HepG2 (cell line): ENCODE measurements around the gene IQCK. TPM values are rescaled to one million over a fixed set of nuclear protein-coding genes. Genes with fewer than 3 reads are reported as not detected.

Experiments
- GABPA ChIP-seq, 2 experiments: IDR thresholded peaks; 2 replicates each; pipeline ENCODE4 v1.6.1; 2011 to 2016; ENCODE audit warnings: low read depth in 2 of 2, low read length in 1 of 2, missing biosample characterization in 1 of 2, missing genetic modification characterization in 1 of 2
- HES4 ChIP-seq: sonication (generic); formaldehyde crosslinking; IDR thresholded peaks from 2 replicates; pipeline ENCODE4 v1.9.0; 2021; ENCODE audit warnings: mild to moderate bottlenecking, missing genetic modification reagents, borderline replicate concordance
- HNF1B ChIP-seq: sonication (generic); formaldehyde crosslinking; IDR thresholded peaks from 2 replicates; pipeline ENCODE4 v1.5.1; 2020; ENCODE audit warnings: mild to moderate bottlenecking, moderate library complexity, missing genetic modification reagents
- KAT7 ChIP-seq: IDR thresholded peaks from 2 replicates; pipeline ENCODE4 v1.6.1; 2018; ENCODE audit warnings: borderline replicate concordance, missing compliant biosample characterization
- KLF11 ChIP-seq: IDR thresholded peaks from 2 replicates; pipeline ENCODE4 v1.6.1; 2016; ENCODE audit warnings: missing compliant biosample characterization
- LRRFIP1 ChIP-seq: sonication (generic); formaldehyde crosslinking; conservative IDR thresholded peaks from 2 replicates; pipeline ENCODE4 v1.4.0; 2020; ENCODE audit warnings: missing genetic modification reagents
- MAF1 ChIP-seq: sonication (generic); formaldehyde crosslinking; IDR thresholded peaks from 2 replicates; pipeline ENCODE4 v1.5.0; 2020; ENCODE audit warnings: missing genetic modification reagents, borderline replicate concordance
- MYNN ChIP-seq: sonication (generic); formaldehyde crosslinking; IDR thresholded peaks from 2 replicates; pipeline ENCODE4 v1.4.0; 2020; ENCODE audit warnings: mild to moderate bottlenecking, low read depth, missing genetic modification reagents
- NFE2L1 ChIP-seq: sonication (generic); formaldehyde crosslinking; IDR thresholded peaks from 2 replicates; pipeline ENCODE4 v1.4.0; 2020; ENCODE audit warnings: missing genetic modification reagents, mild to moderate bottlenecking, borderline replicate concordance
- RAD21 ChIP-seq: fragments of 450-650 bp; formaldehyde crosslinking; IDR thresholded peaks from 2 replicates; pipeline ENCODE4 v1.5.0; 2020; ENCODE audit warnings: mild to moderate bottlenecking
- SCMH1 ChIP-seq: sonication (generic); formaldehyde crosslinking; IDR thresholded peaks from 2 replicates; pipeline ENCODE4 v1.9.0; 2021; ENCODE audit warnings: missing genetic modification reagents, mild to moderate bottlenecking, borderline replicate concordance
- THAP7 ChIP-seq: sonication (generic); formaldehyde crosslinking; IDR thresholded peaks from 2 replicates; pipeline ENCODE4 v1.8.1; 2023; ENCODE audit warnings: mild to moderate bottlenecking, missing genetic modification reagents
- TP53 ChIP-seq: sonication (generic); formaldehyde crosslinking; conservative IDR thresholded peaks from 2 replicates; pipeline ENCODE4 v1.4.0; 2020; ENCODE audit warnings: missing genetic modification reagents
- ZFP91 ChIP-seq: sonication (generic); formaldehyde crosslinking; IDR thresholded peaks from 2 replicates; pipeline ENCODE4 v1.9.0; 2022; ENCODE audit warnings: missing genetic modification reagents, mild to moderate bottlenecking, borderline replicate concordance
- ZNF563 ChIP-seq: sonication (generic); formaldehyde crosslinking; IDR thresholded peaks from 2 replicates; pipeline ENCODE4 v1.8.0; 2022; ENCODE audit warnings: mild to moderate bottlenecking, moderate library complexity, missing genetic modification reagents
- ZNF737 ChIP-seq: sonication (generic); formaldehyde crosslinking; IDR thresholded peaks from 2 replicates; pipeline ENCODE4 v1.5.0; 2020; ENCODE audit warnings: missing genetic modification reagents, mild to moderate bottlenecking, borderline replicate concordance
- ZNF773 ChIP-seq: sonication (generic); formaldehyde crosslinking; IDR thresholded peaks from 2 replicates; pipeline ENCODE4 v1.4.0; 2020; ENCODE audit warnings: missing genetic modification reagents, borderline replicate concordance
- ZNF784 ChIP-seq: sonication (generic); formaldehyde crosslinking; IDR thresholded peaks from 2 replicates; pipeline ENCODE4 v1.5.1; 2020; ENCODE audit warnings: missing genetic modification reagents, mild to moderate bottlenecking, borderline replicate concordance
- polyA plus RNA-seq, 8 experiments: library from polyadenylated mRNA; depleted of rRNA in 3 of 8; stranded (reverse) in 7 of 8; unstranded in 1 of 8; fragments of >200 nt; fragmentation: Illumina TruSeq in 4 of 8; extraction: Trizol in 4 of 8; gene quantifications; 2 replicates each; pipeline versions ENCODE4 v1.2.1 to v1.2.3, GENCODE V29; 2011 to 2016; ENCODE audit warnings: low read depth in 4 of 8, missing spikeins in 1 of 8, mixed read lengths in 1 of 8; ENCODE audit not compliant: insufficient read depth in 1 of 8
- total RNA-seq, 5 experiments: library from RNA; depleted of rRNA; stranded (reverse); fragments of >200 nt; fragmentation: Illumina TruSeq; extraction: Trizol; gene quantifications; 2 replicates each; pipeline ENCODE4 v1.2.3, GENCODE V29; 2016; ENCODE audit warnings: low read depth in 1 of 5

The IQCK gene
- total and polyA plus RNA-seq, 2 of the 13 experiments (the other 11 are each of a cell fraction or from before 2014, with no cell fraction given): 5.1 to 7.3 TPM

- TF ChIP-seq LRRFIP1: 0 out of 2 replicates have a peak, but pooled peaks have one; percentile 48
- TF ChIP-seq GABPA (IDR thresholded peaks at IDR 0.05; ENCODE audit: low read depth, low read length): no peak
- TF ChIP-seq GABPA (CRISPR knock-in tag; IDR thresholded peaks at IDR 0.05; ENCODE audit: low read depth): no peak
- no peak for TF ChIP-seq THAP7
- no peak for TF ChIP-seq MAF1 (CRISPR knock-in tag)
- no peak for TF ChIP-seq RAD21
- no peak for TF ChIP-seq TP53 (CRISPR knock-in tag)
- no peak for TF ChIP-seq KAT7 (CRISPR knock-in tag)
- 0 out of 2 replicates have a peak, but pooled peaks have one; percentile 6 for TF ChIP-seq ZNF784
- TF ChIP-seq SCMH1 (CRISPR knock-in tag): no peak
- 0 out of 2 replicates have a peak, but pooled peaks have one; percentile 49 for TF ChIP-seq HES4 (CRISPR knock-in tag)
- no peak for TF ChIP-seq ZNF773 (CRISPR knock-in tag)
- TF ChIP-seq HNF1B (CRISPR knock-in tag): no peak
- TF ChIP-seq NFE2L1: no peak
- TF ChIP-seq ZNF737 (CRISPR knock-in tag): no peak
- TF ChIP-seq KLF11 (CRISPR knock-in tag): no peak
- no peak for TF ChIP-seq MYNN (CRISPR knock-in tag)
- no peak for TF ChIP-seq ZFP91 (CRISPR knock-in tag)
- TF ChIP-seq ZNF563 (CRISPR knock-in tag): no peak; the same call in 1 of the 2 replicates
Measured at GRCh38 chr16:19718624-19718965, 524 bp downstream of the IQCK start (continued).
